Karpas-422 (cell line): ENCODE measurements around the gene SOX15. TPM values are rescaled to one million over a fixed set of nuclear protein-coding genes. Genes with fewer than 3 reads are reported as not detected.
"Not testable (repeated sequence)": the region's sequence is repeated elsewhere in the genome, so short reads cannot be mapped to it uniquely, and the experiment has no call there.

Experiments used
- DNase-seq: peaks from one replicate; pipeline ENCODE4 v3.0.0-alpha.2; 2015
- H2AFZ ChIP-seq: fragments of 200-600 bp; sonication (generic); 2 replicates; pipeline ENCODE4 v1.6.1; 2014; ENCODE audit warnings: antibody characterized with exemption, low read length, mixed read lengths
- H3K27ac ChIP-seq: fragments of 200-600 bp; sonication (generic); 2 replicates; pipeline ENCODE4 v1.5.1; 2014; ENCODE audit warnings: mild to moderate bottlenecking, low read length, moderate library complexity
- H3K27me3 ChIP-seq: fragments of 200-600 bp; sonication (generic); 2 replicates; pipeline ENCODE4 v1.6.1; 2014; ENCODE audit warnings: low read length, mixed read lengths
- H3K36me3 ChIP-seq: fragments of 200-600 bp; sonication (generic); 2 replicates; pipeline ENCODE4 v1.6.1; 2014; ENCODE audit warnings: low read length, mixed read lengths; ENCODE audit not compliant: insufficient read depth
- H3K4me1 ChIP-seq: fragments of 200-600 bp; sonication (generic); 2 replicates; pipeline ENCODE4 v1.6.1; 2014; ENCODE audit warnings: mild to moderate bottlenecking, low read length, mixed read lengths
- H3K4me2 ChIP-seq: fragments of 200-600 bp; sonication (generic); 2 replicates; pipeline ENCODE4 v1.6.1; 2014; ENCODE audit warnings: low read length, low read depth, mild to moderate bottlenecking; ENCODE audit not compliant: poor library complexity, severe bottlenecking
- H3K4me3 ChIP-seq: fragments of 200-600 bp; sonication (generic); 2 replicates; pipeline ENCODE4 v1.5.1; 2014; ENCODE audit warnings: mild to moderate bottlenecking, antibody characterized with exemption, low read length, mixed read lengths
- H3K79me2 ChIP-seq: fragments of 200-600 bp; sonication (generic); 2 replicates; pipeline ENCODE4 v1.6.1; 2014; ENCODE audit warnings: mild to moderate bottlenecking, low read length, mixed read lengths
- H3K9ac ChIP-seq: fragments of 200-600 bp; sonication (generic); 2 replicates; pipeline ENCODE4 v1.6.0; 2014; ENCODE audit warnings: low read length
- H3K9me2 ChIP-seq: fragments of 200-600 bp; sonication (generic), shearing (Covaris generic); replicated peaks from 2 replicates; pipeline ENCODE4 v1.6.0; 2014; ENCODE audit warnings: mild to moderate bottlenecking, low read length, moderate library complexity; ENCODE audit not compliant: insufficient read depth
- H3K9me3 ChIP-seq: fragments of 300-700, 200-600 bp; sonication (generic); 2 replicates; pipeline ENCODE4 v1.6.1; 2014; ENCODE audit warnings: low read length, mixed read lengths
- H4K20me1 ChIP-seq: fragments of 200-600 bp; sonication (generic); 2 replicates; pipeline ENCODE4 v1.6.1; 2014; ENCODE audit warnings: mild to moderate bottlenecking, antibody characterized with exemption, low read length, low read depth; ENCODE audit not compliant: insufficient read depth
- total RNA-seq: library from RNA; depleted of rRNA; stranded (reverse); fragments of >200 nt; shearing (Covaris generic); gene quantifications from 2 replicates; pipeline ENCODE4 v1.2.3, GENCODE V29; 2014; ENCODE audit warnings: low replicate concordance

Gene SOX15
- total RNA-seq, 1 experiment from 2014 or later, result 1.6 TPM

DNA sequence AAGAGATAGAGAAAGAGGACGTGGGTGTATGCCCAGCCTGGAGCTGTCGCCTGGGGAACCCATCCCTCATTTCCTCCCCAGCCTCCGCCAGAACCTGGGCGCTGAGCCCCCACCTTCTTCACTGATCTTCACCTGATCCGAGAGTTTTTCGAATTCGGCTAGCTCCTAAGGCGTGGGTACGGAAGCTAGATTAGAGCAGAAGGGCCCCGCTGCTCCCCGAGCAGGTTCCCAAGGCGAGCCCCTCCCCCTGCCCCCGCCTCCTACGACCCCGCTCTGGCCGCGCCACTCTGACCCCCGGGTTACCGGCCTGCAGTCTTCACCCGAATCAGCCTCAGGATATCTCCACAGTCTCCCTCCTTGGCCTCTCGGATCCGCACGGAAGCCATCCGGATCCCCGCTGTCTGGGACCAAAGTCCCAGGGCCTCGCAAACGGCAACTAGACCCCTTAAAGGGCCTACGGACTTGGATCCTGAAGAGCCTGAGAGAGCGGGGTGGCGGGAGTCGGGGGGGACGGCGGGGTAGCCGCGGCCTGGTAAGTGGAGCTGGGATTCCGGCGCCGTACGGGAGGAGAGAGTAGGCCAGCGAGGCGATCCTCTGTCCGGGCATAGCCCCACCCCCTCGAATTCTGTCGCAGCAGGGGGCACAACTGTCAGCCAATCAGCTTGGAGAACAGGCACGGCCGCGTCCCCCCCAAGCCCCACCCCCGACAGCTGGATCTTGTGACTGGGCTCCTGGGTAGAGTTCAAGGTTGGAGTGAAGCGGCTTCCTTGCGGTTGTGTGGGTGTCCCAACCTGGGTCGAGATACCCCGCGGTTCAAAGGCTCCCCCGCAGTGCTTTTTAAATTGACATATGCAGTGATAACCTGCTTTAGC lies 37.6 kb upstream of the SOX15 start, which contains the start of gene SAT2:
Gene SAT2 (minus strand): TSS at position 572 of the 872 bp plus-strand sequence. CDS start 186 bp downstream, at position 386.
- Histone ChIP-seq H3K36me3 (no peaks in the 10 kb centered on the region), H3K27me3 (no peaks in the 10 kb centered on the region), H3K9me3 (no peaks in the 10 kb centered on the region), H3K4me1 (peaks cover 9% of the 10 kb centered on the region), H3K27ac (peak within 1 kb of the TSS; percentile 51; the same call in 1 of the 2 replicates), H3K9ac (peak within 1 kb of the TSS; percentile 100), H3K4me3 (peak within 1 kb of the TSS; percentile 99), H3K9me2 (no peaks in the 10 kb centered on the region), H3K79me2 (no peaks in the 10 kb centered on the region), H3K4me2 (peak within 1 kb of the TSS; percentile 98), H4K20me1 (no peaks in the 10 kb centered on the region), H2AFZ (peak within 1 kb of the TSS; percentile 98)
- DNase-seq, result peak; percentile 96

GRCh38 chr17:7626956-7627249 lies 37.0 kb upstream of the SOX15 start:
- H3K4me3 ChIP-seq, result peak overlapping the region; percentile 99
- H3K9ac ChIP-seq, result peak overlapping the region; percentile 100
- H3K27ac ChIP-seq, result no peak overlapping the region
- H2AFZ ChIP-seq, result peak overlapping the region; percentile 98; the same call in 1 of the 2 replicates
- no peaks in the 10 kb centered on the region for H3K36me3 ChIP-seq
- no peaks in the 10 kb centered on the region for H3K9me3 ChIP-seq
- DNase-seq, result no peak
- peak overlapping the region; percentile 98 for H3K4me2 ChIP-seq
- no peaks in the 10 kb centered on the region for H3K79me2 ChIP-seq
- H3K27me3 ChIP-seq, result no peaks in the 10 kb centered on the region
- H4K20me1 ChIP-seq, result no peaks in the 10 kb centered on the region
- peaks cover 9% of the 10 kb centered on the region for H3K4me1 ChIP-seq
- no peaks in the 10 kb centered on the region for H3K9me2 ChIP-seq

DNA sequence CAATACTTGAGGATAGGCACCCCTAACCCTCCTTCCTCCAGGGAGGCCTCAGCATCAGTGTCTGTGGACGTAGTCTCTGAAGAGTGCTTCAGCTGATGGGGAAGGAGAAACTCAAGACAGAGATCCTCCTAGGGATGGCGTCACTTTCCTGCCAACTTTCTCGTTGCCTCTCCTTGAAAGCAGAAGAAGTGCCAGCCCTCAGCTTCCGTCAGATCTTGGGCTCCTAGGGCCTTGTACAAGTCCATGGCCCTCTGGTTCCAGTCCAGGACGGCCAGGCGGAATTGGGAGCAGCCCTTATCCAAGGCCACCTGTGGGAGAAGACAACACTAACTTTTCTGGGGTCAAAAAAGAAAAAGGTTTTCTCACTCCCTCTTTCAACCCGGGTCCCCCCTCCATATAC lies 36.4 kb upstream of the SOX15 start:
- peak overlapping the region; percentile 100; the same call in 1 of the 2 replicates for H3K9ac ChIP-seq
- no peaks in the 10 kb centered on the region for H3K9me2 ChIP-seq
- DNase-seq, result no peak
- no peaks in the 10 kb centered on the region for H3K9me3 ChIP-seq
- H2AFZ ChIP-seq, result no peak overlapping the region
- no peaks in the 10 kb centered on the region for H3K36me3 ChIP-seq
- no peak overlapping the region for H3K27ac ChIP-seq
- no peaks in the 10 kb centered on the region for H3K27me3 ChIP-seq
- 0 out of 2 replicates have a peak overlapping the region, but pooled peaks have one; percentile 99 for H3K4me3 ChIP-seq
- H3K79me2 ChIP-seq, result no peaks in the 10 kb centered on the region
- H3K4me1 ChIP-seq, result peaks cover 9% of the 10 kb centered on the region
- H3K4me2 ChIP-seq, result peak overlapping the region; percentile 98
- H4K20me1 ChIP-seq, result no peaks in the 10 kb centered on the region

DNA sequence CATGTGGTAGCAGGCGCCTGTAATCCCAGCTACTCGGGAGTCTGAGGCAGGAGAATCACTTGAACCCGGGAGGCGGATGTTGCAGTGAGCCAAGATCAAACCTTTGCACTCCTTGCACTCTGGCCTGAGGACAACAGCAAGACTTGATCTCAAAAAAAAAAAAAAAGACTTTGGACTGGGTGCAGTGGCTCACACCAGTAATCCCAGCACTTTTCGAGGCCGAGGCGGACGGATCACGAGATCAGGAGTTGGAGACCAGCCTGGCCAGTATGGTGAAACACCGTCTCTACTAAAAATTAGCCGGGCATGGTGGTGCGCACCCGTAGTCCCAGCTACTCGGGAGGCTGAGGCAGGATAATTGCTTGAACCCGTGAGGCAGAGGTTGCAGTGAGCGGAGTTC lies 35.9 kb upstream of the SOX15 start:
- not testable (repeated sequence) for H3K4me1 ChIP-seq

GRCh38 chr17:7623661-7624060 lies 33.8 kb upstream of the SOX15 start:
- H4K20me1 ChIP-seq, result no peaks in the 10 kb centered on the region
- H3K9me3 ChIP-seq, result no peaks in the 10 kb centered on the region
- no peak overlapping the region for H3K27ac ChIP-seq
- no peak overlapping the region for H3K9ac ChIP-seq
- no peaks in the 10 kb centered on the region for H3K79me2 ChIP-seq
- H3K4me2 ChIP-seq, result no peak overlapping the region
- H3K36me3 ChIP-seq, result no peaks in the 10 kb centered on the region
- no peaks in the 10 kb centered on the region for H3K9me2 ChIP-seq
- no peak overlapping the region for H2AFZ ChIP-seq
- peaks cover 9% of the 10 kb centered on the region for H3K4me1 ChIP-seq
- no peak for DNase-seq
- H3K4me3 ChIP-seq, result no peak overlapping the region
- H3K27me3 ChIP-seq, result no peaks in the 10 kb centered on the region

More for the DNA sequence above, 35.9 kb upstream of the SOX15 start:
- DNase-seq, H3K9ac ChIP-seq, H3K4me2 ChIP-seq, H3K27ac ChIP-seq, H3K36me3 ChIP-seq, H3K79me2 ChIP-seq, H4K20me1 ChIP-seq, H2AFZ ChIP-seq, H3K27me3 ChIP-seq, H3K9me2 ChIP-seq, H3K4me3 ChIP-seq, H3K9me3 ChIP-seq: not testable (repeated sequence)

DNA sequence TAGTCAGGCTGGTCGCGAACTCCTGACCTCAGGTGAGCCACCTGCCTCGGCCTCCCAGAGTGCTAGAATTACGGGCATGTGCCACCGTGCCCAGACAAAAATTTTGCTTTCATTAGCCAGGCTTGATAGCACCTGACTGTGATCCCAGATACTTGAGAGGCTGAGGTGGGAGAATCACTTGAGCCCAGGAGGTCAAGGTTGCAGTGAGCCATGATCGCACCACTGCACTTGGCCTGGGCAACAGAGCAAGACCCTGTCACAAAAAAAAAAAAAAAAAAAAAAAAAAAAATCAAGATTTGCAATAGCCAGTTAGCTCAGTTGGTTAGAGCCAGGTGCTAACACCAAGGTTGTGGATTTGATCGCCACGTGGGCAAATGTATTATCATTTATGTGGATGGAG lies 30.9 kb upstream of the SOX15 start:
- no peaks in the 10 kb centered on the region for H3K27me3 ChIP-seq
- H3K9me3 ChIP-seq, result no peaks in the 10 kb centered on the region
- no peak overlapping the region for H3K4me3 ChIP-seq
- H3K36me3 ChIP-seq, result no peaks in the 10 kb centered on the region
- H3K4me1 ChIP-seq, result no peaks in the 10 kb centered on the region
- H3K4me2 ChIP-seq, result no peak overlapping the region
- DNase-seq, result no peak
- H4K20me1 ChIP-seq, result no peaks in the 10 kb centered on the region
- H3K9ac ChIP-seq, result no peak overlapping the region
- no peak overlapping the region for H2AFZ ChIP-seq
- no peaks in the 10 kb centered on the region for H3K79me2 ChIP-seq
- H3K27ac ChIP-seq, result no peak overlapping the region
- H3K9me2 ChIP-seq, result no peaks in the 10 kb centered on the region

- Histone ChIP-seq H2AFZ (no peak overlapping the region), H3K4me2 (no peak overlapping the region), H3K27me3 (no peaks in the 10 kb centered on the region), H3K27ac (no peak overlapping the region), H4K20me1 (0 out of 2 replicates have a peak, but pooled peaks cover 3% of the 10 kb centered on the region), H3K79me2 (peaks cover 8% of the 10 kb centered on the region), H3K4me3 (no peak overlapping the region), H3K9me2 (no peaks in the 10 kb centered on the region), H3K9ac (no peak overlapping the region), H3K4me1 (peaks cover 8% of the 10 kb centered on the region), H3K36me3 (no peaks in the 10 kb centered on the region), H3K9me3 (no peaks in the 10 kb centered on the region)
- no peak for DNase-seq
Measured at GRCh38 chr17:7618608-7619007, 28.7 kb upstream of the SOX15 start.

- H3K4me3 ChIP-seq, result peak overlapping the region; percentile 61
- H3K27ac ChIP-seq, result no peak overlapping the region
- peaks cover 41% of the 10 kb centered on the region for H3K79me2 ChIP-seq
- peak overlapping the region; percentile 64 for H3K9ac ChIP-seq
- no peaks in the 10 kb centered on the region for H3K9me2 ChIP-seq
- peak overlapping the region; percentile 62 for H3K4me2 ChIP-seq
- 0 out of 2 replicates have a peak, but pooled peaks cover 10% of the 10 kb centered on the region for H4K20me1 ChIP-seq
- H2AFZ ChIP-seq, result peak overlapping the region; percentile 71; the same call in 1 of the 2 replicates
- no peak for DNase-seq
- H3K27me3 ChIP-seq, result no peaks in the 10 kb centered on the region
- H3K4me1 ChIP-seq, result peaks cover 28% of the 10 kb centered on the region
- H3K9me3 ChIP-seq, result no peaks in the 10 kb centered on the region
- H3K36me3 ChIP-seq, result peaks cover 11% of the 10 kb centered on the region; the same call in 1 of the 2 replicates
Measured at GRCh38 chr17:7615265-7615747, 25.4 kb upstream of the SOX15 start.
